ENCODE measurements around the gene MEF2A.

MEF2A gene

GRCh38 chr15:99603828-99604227, 38.0 kb downstream of the MEF2A start:
- DNase-seq (ENCODE audit: low read depth), result peak; percentile 35
- TF ChIP-seq CTCF (IDR thresholded peaks at IDR 0.05; ENCODE audit: low read length, missing control alignments), result no peak
- H3K4me3 ChIP-seq (replicated peaks; ENCODE audit: low read depth, low read length), result no peak overlapping the region

- TF ChIP-seq CTCF (IDR thresholded peaks at IDR 0.05; ENCODE audit: low read length, missing control alignments), result no peak
- no peak for DNase-seq (ENCODE audit: low read depth)
Observed at GRCh38 chr15:99604865-99605264, 39.1 kb downstream of the MEF2A start.

GRCh38 chr15:99605490-99605931, 39.7 kb downstream of the MEF2A start:
- H3K4me3 ChIP-seq (replicated peaks; ENCODE audit: low read depth, low read length), result no peak overlapping the region
- TF ChIP-seq CTCF (IDR thresholded peaks at IDR 0.05; ENCODE audit: low read length, missing control alignments), result no peak
- DNase-seq (ENCODE audit: low read depth), result peak; percentile 26

More at GRCh38 chr15:99604865-99605264, 39.1 kb downstream of the MEF2A start:
- H3K4me3 ChIP-seq (replicated peaks; ENCODE audit: low read depth, low read length), result no peak overlapping the region

- DNase-seq (ENCODE audit: low read depth), result no peak
- H3K4me3 ChIP-seq (replicated peaks; ENCODE audit: low read depth, low read length), result no peak overlapping the region
- TF ChIP-seq CTCF (IDR thresholded peaks at IDR 0.05; ENCODE audit: low read length, missing control alignments), result no peak
Observed at GRCh38 chr15:99605990-99606389, 40.2 kb downstream of the MEF2A start.

- DNase-seq (ENCODE audit: low read depth), result no peak
Observed at GRCh38 chr15:99606646-99607045, 40.9 kb downstream of the MEF2A start.

GRCh38 chr15:99613481-99613880, 47.7 kb downstream of the MEF2A start:
- TF ChIP-seq CTCF (IDR thresholded peaks at IDR 0.05; ENCODE audit: low read length, missing control alignments), result no peak
- DNase-seq (ENCODE audit: low read depth), result no peak
- H3K4me3 ChIP-seq (replicated peaks; ENCODE audit: low read depth, low read length), result no peak overlapping the region

More at GRCh38 chr15:99606646-99607045, 40.9 kb downstream of the MEF2A start:
- TF ChIP-seq CTCF (IDR thresholded peaks at IDR 0.05; ENCODE audit: low read length, missing control alignments), result no peak
- H3K4me3 ChIP-seq (replicated peaks; ENCODE audit: low read depth, low read length), result no peak overlapping the region

GRCh38 chr15:99613887-99614647, 48.3 kb downstream of the MEF2A start:
- DNase-seq (ENCODE audit: low read depth), result peak; percentile 73
- no peak for TF ChIP-seq CTCF (IDR thresholded peaks at IDR 0.05; ENCODE audit: low read length, missing control alignments)
- no peak overlapping the region for H3K4me3 ChIP-seq (replicated peaks; ENCODE audit: low read depth, low read length)

Measured in fibroblast of pulmonary artery (primary cell).